ENCODE measurements around the gene OTOA.
"Not testable (repeated sequence)": the region's sequence is repeated elsewhere in the genome, so short reads cannot be mapped to it uniquely, and the experiment has no call there.

The OTOA gene

GRCh38 chr16:21756192-21757079, 92.7 kb downstream of the OTOA start:
- H3K9me3 ChIP-seq (ENCODE audit: insufficient read depth, low read depth, low read length); H3K4me3 ChIP-seq (ENCODE audit: low read length); H3K4me1 ChIP-seq (ENCODE audit: insufficient read depth, low read length); H3K27me3 ChIP-seq (ENCODE audit: insufficient read depth, low read length); H3K36me3 ChIP-seq (ENCODE audit: insufficient read depth, low read depth, low read length); H3K27ac ChIP-seq (ENCODE audit: low read length); H3K9ac ChIP-seq (ENCODE audit: low read depth, low read length): not testable (repeated sequence)

- H3K4me1 ChIP-seq (ENCODE audit: insufficient read depth, low read length); H3K36me3 ChIP-seq (ENCODE audit: insufficient read depth, low read depth, low read length); H3K4me3 ChIP-seq (ENCODE audit: low read length); H3K27ac ChIP-seq (ENCODE audit: low read length); H3K9me3 ChIP-seq (ENCODE audit: insufficient read depth, low read depth, low read length); H3K27me3 ChIP-seq (ENCODE audit: insufficient read depth, low read length); H3K9ac ChIP-seq (ENCODE audit: low read depth, low read length): not testable (repeated sequence)
Measured at GRCh38 chr16:21757080-21757671, 93.4 kb downstream of the OTOA start.

GRCh38 chr16:21768280-21768679, 104.5 kb downstream of the OTOA start:
- H3K4me1 ChIP-seq (ENCODE audit: insufficient read depth, low read length); H3K9me3 ChIP-seq (ENCODE audit: insufficient read depth, low read depth, low read length); H3K27me3 ChIP-seq (ENCODE audit: insufficient read depth, low read length); H3K36me3 ChIP-seq (ENCODE audit: insufficient read depth, low read depth, low read length); H3K9ac ChIP-seq (ENCODE audit: low read depth, low read length); H3K4me3 ChIP-seq (ENCODE audit: low read length); H3K27ac ChIP-seq (ENCODE audit: low read length): not testable (repeated sequence)

GRCh38 chr16:21768810-21769209, 105.0 kb downstream of the OTOA start:
- H3K27ac ChIP-seq (ENCODE audit: low read length); H3K9ac ChIP-seq (ENCODE audit: low read depth, low read length): not testable (repeated sequence)

GRCh38 chr16:21769284-21769683, 105.5 kb downstream of the OTOA start:
- H3K4me1 ChIP-seq (ENCODE audit: insufficient read depth, low read length); H3K9me3 ChIP-seq (ENCODE audit: insufficient read depth, low read depth, low read length); H3K36me3 ChIP-seq (ENCODE audit: insufficient read depth, low read depth, low read length); H3K27me3 ChIP-seq (ENCODE audit: insufficient read depth, low read length); H3K27ac ChIP-seq (ENCODE audit: low read length); H3K4me3 ChIP-seq (ENCODE audit: low read length); H3K9ac ChIP-seq (ENCODE audit: low read depth, low read length): not testable (repeated sequence)

More at GRCh38 chr16:21768810-21769209, 105.0 kb downstream of the OTOA start:
- not testable (repeated sequence) for H3K4me1 ChIP-seq (ENCODE audit: insufficient read depth, low read length); H3K4me3 ChIP-seq (ENCODE audit: low read length); H3K27me3 ChIP-seq (ENCODE audit: insufficient read depth, low read length); H3K9me3 ChIP-seq (ENCODE audit: insufficient read depth, low read depth, low read length); H3K36me3 ChIP-seq (ENCODE audit: insufficient read depth, low read depth, low read length)

GRCh38 chr16:21770584-21770983, 106.8 kb downstream of the OTOA start:
- H3K27me3 ChIP-seq (ENCODE audit: insufficient read depth, low read length); H3K4me3 ChIP-seq (ENCODE audit: low read length); H3K9ac ChIP-seq (ENCODE audit: low read depth, low read length); H3K27ac ChIP-seq (ENCODE audit: low read length); H3K4me1 ChIP-seq (ENCODE audit: insufficient read depth, low read length); H3K9me3 ChIP-seq (ENCODE audit: insufficient read depth, low read depth, low read length); H3K36me3 ChIP-seq (ENCODE audit: insufficient read depth, low read depth, low read length): not testable (repeated sequence)

- not testable (repeated sequence) for H3K27me3 ChIP-seq (ENCODE audit: insufficient read depth, low read length); H3K4me1 ChIP-seq (ENCODE audit: insufficient read depth, low read length); H3K9me3 ChIP-seq (ENCODE audit: insufficient read depth, low read depth, low read length); H3K36me3 ChIP-seq (ENCODE audit: insufficient read depth, low read depth, low read length); H3K27ac ChIP-seq (ENCODE audit: low read length); H3K9ac ChIP-seq (ENCODE audit: low read depth, low read length); H3K4me3 ChIP-seq (ENCODE audit: low read length)
Measured at GRCh38 chr16:21772547-21773206, 108.9 kb downstream of the OTOA start.

GRCh38 chr16:21773207-21773553, 109.4 kb downstream of the OTOA start:
- not testable (repeated sequence) for H3K36me3 ChIP-seq (ENCODE audit: insufficient read depth, low read depth, low read length); H3K27ac ChIP-seq (ENCODE audit: low read length); H3K9ac ChIP-seq (ENCODE audit: low read depth, low read length); H3K9me3 ChIP-seq (ENCODE audit: insufficient read depth, low read depth, low read length); H3K4me1 ChIP-seq (ENCODE audit: insufficient read depth, low read length); H3K4me3 ChIP-seq (ENCODE audit: low read length); H3K27me3 ChIP-seq (ENCODE audit: insufficient read depth, low read length)

- not testable (repeated sequence) for H3K27ac ChIP-seq (ENCODE audit: low read length); H3K9ac ChIP-seq (ENCODE audit: low read depth, low read length); H3K27me3 ChIP-seq (ENCODE audit: insufficient read depth, low read length); H3K4me3 ChIP-seq (ENCODE audit: low read length); H3K36me3 ChIP-seq (ENCODE audit: insufficient read depth, low read depth, low read length); H3K9me3 ChIP-seq (ENCODE audit: insufficient read depth, low read depth, low read length); H3K4me1 ChIP-seq (ENCODE audit: insufficient read depth, low read length)
Measured at GRCh38 chr16:21780525-21780924, 116.8 kb downstream of the OTOA start.

GRCh38 chr16:21790506-21790905, 126.7 kb downstream of the OTOA start:
- H3K9ac ChIP-seq (ENCODE audit: low read depth, low read length); H3K27me3 ChIP-seq (ENCODE audit: insufficient read depth, low read length); H3K36me3 ChIP-seq (ENCODE audit: insufficient read depth, low read depth, low read length); H3K4me1 ChIP-seq (ENCODE audit: insufficient read depth, low read length); H3K4me3 ChIP-seq (ENCODE audit: low read length); H3K9me3 ChIP-seq (ENCODE audit: insufficient read depth, low read depth, low read length); H3K27ac ChIP-seq (ENCODE audit: low read length): not testable (repeated sequence)

GRCh38 chr16:21793310-21793709, 129.5 kb downstream of the OTOA start:
- H3K27me3 ChIP-seq (ENCODE audit: insufficient read depth, low read length); H3K4me3 ChIP-seq (ENCODE audit: low read length); H3K9ac ChIP-seq (ENCODE audit: low read depth, low read length); H3K9me3 ChIP-seq (ENCODE audit: insufficient read depth, low read depth, low read length); H3K36me3 ChIP-seq (ENCODE audit: insufficient read depth, low read depth, low read length); H3K27ac ChIP-seq (ENCODE audit: low read length); H3K4me1 ChIP-seq (ENCODE audit: insufficient read depth, low read length): not testable (repeated sequence)

GRCh38 chr16:21798601-21799000, 134.8 kb downstream of the OTOA start:
- not testable (repeated sequence) for H3K9me3 ChIP-seq (ENCODE audit: insufficient read depth, low read depth, low read length); H3K27ac ChIP-seq (ENCODE audit: low read length)

More at GRCh38 chr16:21798601-21799000, 134.8 kb downstream of the OTOA start:
- H3K36me3 ChIP-seq (ENCODE audit: insufficient read depth, low read depth, low read length); H3K4me1 ChIP-seq (ENCODE audit: insufficient read depth, low read length); H3K4me3 ChIP-seq (ENCODE audit: low read length); H3K9ac ChIP-seq (ENCODE audit: low read depth, low read length); H3K27me3 ChIP-seq (ENCODE audit: insufficient read depth, low read length): not testable (repeated sequence)
